Stimulated activated CD4-positive, alpha-beta T cell treated with anti-CD3 and anti-CD28 coated beads, Interleukin-4, amount 100 ng/mL, for 24 hours (primary cell): ENCODE measurements around the gene MKI67.
"Not testable (repeated sequence)": the region's sequence is repeated elsewhere in the genome, so short reads cannot be mapped to it uniquely, and the experiment has no call there.

Experiments used
- DNase-seq: peaks from one replicate; pipeline ENCODE4 v3.0.0-alpha.2; 2020

MKI67 gene

DNA sequence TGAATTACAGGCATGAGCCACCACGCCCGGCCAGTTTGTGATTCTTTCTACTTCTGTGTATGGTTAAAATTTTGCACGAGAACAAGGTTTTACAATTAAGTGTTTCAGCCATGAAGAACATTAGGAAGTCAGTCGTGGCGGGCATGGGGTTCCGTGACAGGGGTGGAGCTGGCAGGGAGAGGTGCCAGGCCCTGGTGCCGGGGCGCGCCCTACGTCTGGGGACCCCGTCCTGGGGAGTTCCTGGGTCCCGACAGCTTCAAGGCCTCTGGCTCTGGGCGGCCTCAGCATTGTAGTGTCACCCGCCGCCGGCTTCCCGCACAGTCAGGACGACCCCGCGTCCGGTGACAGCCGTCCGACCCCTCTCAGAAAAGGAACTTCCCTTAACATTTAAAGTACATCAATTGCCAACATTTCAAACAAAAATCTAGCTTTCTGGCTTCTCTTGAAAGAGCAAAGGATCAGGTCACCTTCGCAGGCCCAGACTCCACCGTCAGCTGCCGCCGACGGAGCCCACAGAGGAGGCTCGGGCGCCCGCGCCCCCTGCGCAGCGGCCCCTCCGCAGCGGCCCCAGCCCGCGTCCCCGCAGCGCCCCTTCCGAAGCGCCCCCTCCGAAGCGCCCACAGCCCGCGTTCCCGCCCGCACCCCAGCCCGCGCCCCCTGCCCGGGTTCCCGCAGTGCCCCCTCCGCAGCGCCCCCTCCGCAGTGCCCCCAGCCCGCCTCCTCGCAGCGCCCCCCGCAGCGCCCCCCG lies 23.2 kb upstream of the MKI67 start:
- no peak for DNase-seq

GRCh38 chr10:128147669-128148068 lies 21.4 kb upstream of the MKI67 start:
- no peak for DNase-seq

GRCh38 chr10:128147064-128147463 lies 20.8 kb upstream of the MKI67 start:
- peak; percentile 38 for DNase-seq

DNA sequence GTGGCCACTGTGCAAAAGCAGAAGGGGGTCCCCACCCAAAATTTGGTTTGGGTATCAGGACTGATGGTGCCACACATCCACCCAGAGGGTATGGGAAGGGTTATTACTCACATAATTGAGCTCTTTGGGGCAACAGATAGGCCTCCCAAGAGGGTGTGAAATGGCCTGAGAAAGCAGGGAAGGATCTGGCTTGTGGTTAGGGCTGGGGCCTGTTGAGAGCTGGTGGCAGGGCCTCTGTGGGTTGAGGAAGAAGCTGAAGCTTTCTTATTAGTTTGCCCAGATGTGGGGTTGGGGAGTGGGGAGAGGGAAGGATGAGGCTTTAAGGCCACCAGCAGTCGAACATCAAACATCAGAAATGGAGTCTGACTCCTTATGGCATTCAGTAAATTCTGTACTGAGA lies 18.3 kb upstream of the MKI67 start:
- DNase-seq: no peak

DNA sequence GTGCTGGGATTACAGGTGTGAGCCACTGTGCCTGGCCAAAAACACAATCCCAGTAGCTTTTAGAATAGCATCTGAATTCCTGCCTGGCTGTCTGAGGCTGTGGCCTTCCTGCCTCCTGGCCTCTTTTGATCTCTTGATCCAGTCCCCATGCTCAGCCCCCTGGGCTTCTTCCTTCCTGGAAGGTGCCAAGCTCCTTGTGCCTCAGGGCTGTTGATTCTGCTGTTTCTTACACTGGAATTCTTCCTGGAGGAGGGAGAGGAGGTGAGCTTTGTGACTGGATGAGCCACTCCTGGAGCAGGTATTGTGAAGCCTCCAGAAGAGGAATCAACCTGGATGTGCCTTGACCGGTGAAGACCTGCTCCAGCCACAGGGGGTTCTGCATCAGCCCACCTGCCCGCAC lies 17.3 kb upstream of the MKI67 start:
- no peak for DNase-seq

- no peak for DNase-seq
These were observed 14.2 kb upstream of the MKI67 start for GRCh38 chr10:128140425-128140824.

GRCh38 chr10:128138429-128138828 lies 12.2 kb upstream of the MKI67 start:
- DNase-seq: not testable (repeated sequence)

- DNase-seq: no peak
These were observed 11.7 kb upstream of the MKI67 start for GRCh38 chr10:128137877-128138276.

- no peak for DNase-seq
These were observed 3.8 kb upstream of the MKI67 start for GRCh38 chr10:128130051-128130450.

DNA sequence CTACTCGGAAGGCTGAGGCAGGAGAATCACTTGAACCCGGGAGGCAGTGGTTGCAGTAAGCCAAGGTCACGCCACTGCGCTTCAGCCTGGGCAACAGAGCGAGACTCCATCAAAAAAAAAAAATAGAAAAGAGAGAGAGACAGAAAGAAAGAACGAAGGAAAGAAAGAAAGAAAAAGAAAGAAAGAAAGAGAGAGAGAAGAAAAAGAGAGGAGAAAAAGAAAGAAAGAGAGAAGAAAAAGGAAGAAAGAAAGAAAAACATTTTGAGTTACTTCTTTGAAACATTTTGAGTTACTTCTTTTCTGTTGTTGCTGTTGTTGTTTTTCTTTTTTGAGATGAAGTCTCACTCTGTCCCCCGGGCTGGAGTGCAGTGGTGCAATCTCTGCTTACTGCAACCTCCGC lies 2.4 kb upstream of the MKI67 start:
- no peak for DNase-seq

GRCh38 chr10:128125416-128125943 lies 743 bp downstream of the MKI67 start:
- no peak for DNase-seq

- DNase-seq: no peak
These were observed 1.3 kb downstream of the MKI67 start for GRCh38 chr10:128124813-128125403.

GRCh38 chr10:128123846-128124245 lies 2.4 kb downstream of the MKI67 start:
- DNase-seq: no peak

DNA sequence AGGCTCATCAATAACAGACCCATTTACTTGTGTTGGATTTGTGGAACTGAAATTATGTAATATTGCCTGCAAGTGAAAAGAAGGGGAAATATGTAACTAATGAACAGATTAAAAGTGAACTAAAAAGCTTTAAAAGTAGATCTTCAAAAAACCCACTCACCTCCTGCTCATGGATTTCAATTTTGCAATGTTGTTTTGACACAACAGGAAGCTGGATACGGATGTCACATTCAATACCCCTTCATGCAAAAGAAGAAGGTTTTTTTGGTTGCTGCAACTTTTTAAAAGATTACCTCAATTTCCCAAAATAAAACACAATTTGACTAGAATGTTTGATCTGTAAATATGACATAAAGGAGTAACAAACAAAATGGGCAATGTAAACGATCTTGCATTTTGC lies 3.3 kb downstream of the MKI67 start:
- DNase-seq: no peak

GRCh38 chr10:128121750-128122412 lies 4.3 kb downstream of the MKI67 start:
- DNase-seq: no peak

GRCh38 chr10:128116851-128117615 lies 9.2 kb downstream of the MKI67 start:
- DNase-seq: no peak

- DNase-seq: no peak
These were observed 10.0 kb downstream of the MKI67 start for GRCh38 chr10:128116187-128116586.

- no peak for DNase-seq
These were observed 10.9 kb downstream of the MKI67 start for GRCh38 chr10:128115356-128115755.

DNA sequence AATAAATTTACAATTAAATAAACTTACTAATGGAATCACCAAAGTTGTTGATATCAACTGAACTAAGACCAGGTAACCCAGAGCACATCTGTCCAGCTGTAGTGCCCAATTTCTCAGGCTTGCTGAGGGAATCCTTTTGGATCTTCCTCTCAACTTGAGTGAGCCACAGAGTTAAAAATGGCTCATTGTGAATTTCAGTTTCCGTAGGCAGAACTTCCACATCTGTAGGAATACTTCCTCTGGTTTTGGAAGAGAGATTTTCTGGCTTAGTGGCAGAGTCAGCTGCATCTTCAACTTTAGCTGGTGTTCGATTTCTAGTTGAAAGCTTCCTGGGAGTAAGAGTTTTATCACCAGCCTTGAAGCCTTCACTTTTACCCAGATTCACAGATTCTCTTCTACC lies 11.3 kb downstream of the MKI67 start:
- no peak for DNase-seq

- DNase-seq: no peak
These were observed 13.2 kb downstream of the MKI67 start for GRCh38 chr10:128113026-128113425.

GRCh38 chr10:128111696-128112095 lies 14.5 kb downstream of the MKI67 start:
- no peak for DNase-seq

DNA sequence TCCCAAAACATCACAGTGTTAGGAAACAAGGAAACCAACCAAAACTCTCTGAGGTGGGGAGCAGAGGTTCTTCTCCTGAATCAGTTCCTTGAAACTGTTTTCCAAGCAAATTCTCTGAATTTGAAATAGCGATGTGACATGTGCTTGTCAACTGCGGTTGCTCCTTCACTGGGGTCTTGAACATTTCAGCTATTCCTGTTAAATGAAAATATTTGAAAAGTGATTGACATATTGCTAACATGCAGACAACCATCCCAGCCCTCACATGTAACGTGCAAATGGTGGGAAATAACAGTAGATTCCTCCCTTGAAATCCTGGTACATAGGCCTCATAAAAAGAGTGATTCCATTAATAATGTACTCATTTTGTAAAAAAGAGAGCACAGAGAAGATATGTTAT lies 15.9 kb downstream of the MKI67 start:
- DNase-seq: no peak

DNA sequence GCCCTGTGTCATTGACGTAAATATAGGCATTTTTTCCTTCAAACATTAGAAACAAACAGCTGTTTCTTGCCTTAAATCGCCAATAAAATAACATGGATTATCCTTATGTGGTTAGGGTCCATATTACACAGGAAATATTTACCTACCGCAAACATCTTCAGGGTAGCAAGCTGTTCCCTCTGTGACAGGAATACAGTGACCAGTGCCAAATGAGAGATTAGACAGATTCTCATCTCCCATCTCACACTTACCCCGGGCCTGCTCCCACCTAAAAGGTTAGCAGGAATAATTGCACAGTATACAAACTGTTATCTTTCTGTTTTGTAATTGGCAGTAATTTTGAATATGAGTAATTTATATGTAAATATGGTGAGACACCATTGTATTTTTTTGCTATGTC lies 16.5 kb downstream of the MKI67 start:
- DNase-seq: no peak
